ENCODE results near the gene RSRP1.

The RSRP1 gene

DNA sequence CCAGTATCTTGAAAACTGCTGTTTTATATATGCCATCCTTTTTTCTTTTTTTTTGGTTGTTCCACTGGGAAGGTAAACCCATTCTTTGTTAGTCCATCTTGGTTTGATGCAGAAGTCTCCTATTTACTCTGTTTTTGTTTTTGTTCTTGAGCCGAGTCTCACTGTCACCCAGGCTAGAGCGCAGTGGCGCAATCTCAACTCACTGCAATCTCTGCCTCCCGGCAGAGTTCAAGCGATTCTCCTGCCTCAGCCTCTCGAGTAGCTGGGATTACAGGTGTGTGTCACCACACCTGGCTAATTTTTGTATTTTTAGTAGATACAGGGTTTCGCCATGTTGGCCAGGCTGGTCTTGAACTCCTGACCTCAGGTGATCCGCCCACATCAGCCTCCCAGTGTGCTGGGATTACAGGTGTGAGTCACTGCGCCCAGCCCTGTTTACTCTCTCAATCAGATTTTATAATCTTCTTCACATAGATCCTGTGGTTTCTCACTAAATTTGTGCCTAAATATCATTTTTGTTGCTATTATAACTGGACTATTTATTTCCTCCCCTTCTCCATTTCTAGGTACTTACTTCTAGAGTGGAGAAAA lies 27.5 kb downstream of the RSRP1 start:
- in situ Hi-C loops (cut with HindIII; ENCODE audit: low sequenced_read_pairs): loop anchor here (10.0 to 25.0 kb wide), 3 partner anchors 195 to 557 kb away; no protein-coding TSS in a partner anchor

GRCh38 chr1:25217598-25218232 lies 29.5 kb downstream of the RSRP1 start:
- in situ Hi-C loops (cut with HindIII; ENCODE audit: low sequenced_read_pairs): loop anchor here (10.0 to 25.0 kb wide), 3 partner anchors 193 to 555 kb away; no protein-coding TSS in a partner anchor

GRCh38 chr1:25217015-25217414 lies 30.2 kb downstream of the RSRP1 start:
- in situ Hi-C loops (cut with HindIII; ENCODE audit: low sequenced_read_pairs): loop anchor here (10.0 to 25.0 kb wide), 3 partner anchors 192 to 555 kb away; no protein-coding TSS in a partner anchor

DNA sequence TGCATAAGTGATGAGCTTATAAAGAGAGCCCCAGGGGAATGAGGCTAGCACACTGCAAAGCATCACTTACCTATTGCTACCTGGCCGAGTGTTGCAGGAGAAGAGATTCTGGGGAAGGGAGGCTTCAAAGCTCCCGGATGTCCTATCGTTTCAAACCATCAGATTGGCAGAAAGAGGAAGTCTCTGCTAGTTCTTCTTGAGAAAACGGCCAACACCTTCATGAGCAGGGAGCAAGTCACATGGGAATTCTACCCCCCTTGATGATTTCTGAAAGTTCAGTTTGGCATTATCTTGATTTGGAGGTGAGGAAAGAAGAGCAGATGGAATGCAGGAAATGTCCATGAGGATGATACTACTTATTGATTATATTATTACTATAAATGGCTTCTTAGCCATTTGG lies 31.1 kb downstream of the RSRP1 start:
- in situ Hi-C loops (cut with HindIII; ENCODE audit: low sequenced_read_pairs): loop anchor here (10.0 to 25.0 kb wide), 3 partner anchors 191 to 554 kb away; no protein-coding TSS in a partner anchor

DNA sequence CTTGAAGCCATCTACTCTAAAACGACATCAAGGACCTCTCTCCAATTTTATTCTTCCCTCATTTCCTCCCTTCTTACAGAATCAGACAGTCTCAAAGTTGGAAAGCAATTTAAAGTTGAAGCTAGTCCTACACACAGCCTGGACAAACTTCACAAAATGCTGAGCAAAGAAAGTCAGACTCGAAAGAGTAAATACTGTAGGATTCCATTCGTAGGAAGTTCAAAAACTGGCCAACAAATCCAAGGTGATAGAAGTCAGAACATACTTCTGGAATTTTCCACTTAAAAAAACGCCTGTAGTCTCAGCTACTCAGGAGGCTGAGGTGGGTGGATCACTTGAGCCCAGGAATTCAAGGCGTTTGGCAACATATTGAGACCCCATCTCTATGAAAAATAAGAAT lies 34.5 kb downstream of the RSRP1 start:
- in situ Hi-C loops (cut with HindIII; ENCODE audit: low sequenced_read_pairs): loop anchor here (10.0 to 25.0 kb wide), 3 partner anchors 188 to 550 kb away; no protein-coding TSS in a partner anchor

- in situ Hi-C loops (cut with HindIII; ENCODE audit: low sequenced_read_pairs): loop anchor here (10.0 to 25.0 kb wide), 3 partner anchors 186 to 548 kb away; no protein-coding TSS in a partner anchor
Measured at GRCh38 chr1:25210728-25211127, 36.5 kb downstream of the RSRP1 start.

- in situ Hi-C loops (cut with HindIII; ENCODE audit: low sequenced_read_pairs): loop anchor here (25.0 kb wide), 2 partner anchors 297 to 547 kb away; no protein-coding TSS in a partner anchor
Measured at GRCh38 chr1:25209516-25209915, 37.7 kb downstream of the RSRP1 start.

DNA sequence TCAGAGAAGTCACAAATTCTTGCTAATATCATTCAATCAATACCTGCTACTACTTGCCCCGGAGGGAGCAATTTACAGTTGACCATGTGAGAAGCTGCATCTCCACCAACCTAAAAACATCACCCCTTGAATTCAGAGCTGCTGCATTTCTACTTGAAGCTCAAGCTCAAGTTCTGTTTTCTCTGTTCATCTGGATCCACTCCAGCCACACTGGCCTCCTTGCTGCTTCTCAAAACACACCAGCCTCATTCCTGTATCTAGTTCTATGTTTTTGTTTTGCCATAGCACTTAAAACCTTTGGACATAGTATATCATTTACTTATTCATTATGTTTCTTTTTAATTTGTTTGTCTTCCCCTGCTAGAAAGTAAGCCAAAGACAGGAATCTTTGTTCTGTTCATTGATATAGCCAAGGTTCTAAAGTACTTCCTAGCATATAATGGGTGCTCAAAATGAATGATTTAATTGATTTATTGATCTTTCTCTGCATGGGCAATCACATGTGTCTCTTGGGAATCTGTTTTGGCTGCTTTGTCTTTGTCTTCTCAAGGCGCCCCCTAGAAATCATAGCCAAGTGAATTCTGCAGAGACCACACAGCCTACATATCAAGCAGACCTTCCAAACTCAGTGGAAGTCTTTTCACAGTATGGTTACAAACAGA lies 38.6 kb downstream of the RSRP1 start:
- in situ Hi-C loops (cut with HindIII; ENCODE audit: low sequenced_read_pairs): loop anchor here (25.0 kb wide), 2 partner anchors 296 to 546 kb away; no protein-coding TSS in a partner anchor

DNA sequence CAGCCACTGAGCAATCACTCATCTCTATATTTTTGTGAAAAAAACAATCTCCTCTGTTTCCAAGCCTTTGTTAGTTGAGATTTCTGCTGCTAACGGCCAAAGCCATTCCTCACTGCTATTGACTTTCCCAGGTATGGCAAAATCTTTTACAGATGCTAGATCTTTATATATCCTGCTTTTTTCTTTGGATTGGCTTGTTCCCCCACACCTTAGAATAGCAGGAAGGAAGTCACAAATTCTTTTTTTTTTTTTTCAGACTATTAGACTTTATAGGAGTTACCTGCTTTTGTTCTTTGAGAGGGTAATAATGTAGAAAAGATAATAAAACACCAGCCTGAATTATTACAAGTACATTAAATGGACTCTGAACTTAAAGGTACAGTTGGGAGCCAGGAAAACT lies 39.2 kb downstream of the RSRP1 start:
- in situ Hi-C loops (cut with HindIII; ENCODE audit: low sequenced_read_pairs): loop anchor here (25.0 kb wide), 2 partner anchors 296 to 546 kb away; no protein-coding TSS in a partner anchor

- in situ Hi-C loops (cut with HindIII; ENCODE audit: low sequenced_read_pairs): loop anchor here (25.0 kb wide), 2 partner anchors 294 to 544 kb away; no protein-coding TSS in a partner anchor
Measured at GRCh38 chr1:25206201-25206600, 41.1 kb downstream of the RSRP1 start.

DNA sequence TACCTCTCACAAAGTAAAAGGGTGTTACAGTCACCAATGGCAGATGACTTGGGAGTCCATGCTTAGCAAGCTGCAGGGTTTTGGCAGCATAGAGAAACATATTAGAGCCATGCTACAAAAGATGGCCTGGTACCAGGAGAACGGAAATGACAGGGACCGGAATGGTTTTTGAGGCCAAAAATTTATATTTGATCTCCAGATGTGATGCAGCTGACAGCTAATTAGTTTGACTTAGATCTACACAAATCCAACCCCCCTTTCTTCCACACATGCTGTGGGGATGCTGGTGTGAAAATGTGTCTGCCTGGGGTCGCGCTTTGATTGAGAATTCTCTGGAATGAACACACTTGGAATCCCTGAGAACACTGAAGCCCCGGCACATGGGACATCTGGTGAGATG lies 41.5 kb downstream of the RSRP1 start:
- in situ Hi-C loops (cut with HindIII; ENCODE audit: low sequenced_read_pairs): loop anchor here (25.0 kb wide), 2 partner anchors 293 to 543 kb away; no protein-coding TSS in a partner anchor

DNA sequence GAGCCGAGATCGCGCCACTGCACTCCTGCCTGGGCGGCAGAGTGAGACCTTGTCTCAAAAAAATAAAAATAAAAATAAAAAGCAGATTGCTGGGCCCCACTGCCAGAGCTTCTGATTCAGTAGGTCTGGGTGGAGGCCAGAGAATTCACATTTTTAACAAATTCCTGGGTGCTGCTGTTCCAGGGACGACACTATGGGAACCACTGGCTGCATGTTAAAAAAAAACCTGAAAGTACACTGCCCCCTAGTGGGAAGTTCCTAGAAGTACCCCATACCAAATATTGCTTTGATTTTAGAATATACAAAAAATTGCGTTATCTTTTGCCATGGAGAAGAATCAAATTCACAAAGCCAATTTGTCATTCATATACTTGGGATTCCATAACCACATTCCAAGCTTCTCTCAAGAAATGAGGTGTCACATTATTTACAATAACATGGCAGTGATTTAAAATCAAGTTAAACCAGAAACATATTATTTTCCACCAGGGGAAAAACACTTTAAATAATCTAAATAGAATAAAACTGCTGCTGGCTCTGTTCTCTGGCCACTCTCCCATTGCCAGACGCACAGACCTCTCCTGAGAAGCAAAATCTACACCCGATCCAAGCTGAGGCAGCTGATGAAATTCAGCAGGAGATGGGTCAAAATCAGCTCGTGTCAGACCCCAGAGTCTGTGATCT lies 42.3 kb downstream of the RSRP1 start:
- in situ Hi-C loops (cut with HindIII; ENCODE audit: low sequenced_read_pairs): loop anchor here (25.0 kb wide), 2 partner anchors 293 to 543 kb away; no protein-coding TSS in a partner anchor

DNA sequence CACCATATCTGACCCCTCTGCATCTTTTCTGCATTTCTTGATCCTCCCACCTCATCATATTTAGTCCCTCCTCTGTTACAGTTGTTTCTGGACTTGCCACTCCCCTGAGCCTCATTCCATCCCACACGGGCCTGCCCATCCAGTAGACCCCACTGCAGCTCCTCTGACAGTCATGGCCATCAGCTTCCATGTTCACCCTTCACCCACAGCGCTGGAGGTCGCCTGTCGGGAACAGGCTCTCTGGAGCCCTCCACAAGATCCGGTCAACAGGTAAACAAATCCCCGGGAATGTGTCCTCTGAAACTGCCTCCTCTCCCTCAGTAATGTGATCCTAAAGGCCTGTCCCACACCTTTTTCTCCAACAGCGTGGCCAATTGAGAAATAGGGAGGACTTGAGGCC lies 46.2 kb downstream of the RSRP1 start:
- in situ Hi-C loops (cut with HindIII; ENCODE audit: low sequenced_read_pairs): loop anchor here (25.0 kb wide), 2 partner anchors 289 to 539 kb away; no protein-coding TSS in a partner anchor

GRCh38 chr1:25199819-25200620 lies 47.2 kb downstream of the RSRP1 start:
- in situ Hi-C loops (cut with HindIII; ENCODE audit: low sequenced_read_pairs): loop anchor here (25.0 kb wide), 2 partner anchors 288 to 538 kb away; no protein-coding TSS in a partner anchor

GRCh38 chr1:25198663-25199252 lies 48.5 kb downstream of the RSRP1 start:
- in situ Hi-C loops (cut with HindIII; ENCODE audit: low sequenced_read_pairs): no loop called here

DNA sequence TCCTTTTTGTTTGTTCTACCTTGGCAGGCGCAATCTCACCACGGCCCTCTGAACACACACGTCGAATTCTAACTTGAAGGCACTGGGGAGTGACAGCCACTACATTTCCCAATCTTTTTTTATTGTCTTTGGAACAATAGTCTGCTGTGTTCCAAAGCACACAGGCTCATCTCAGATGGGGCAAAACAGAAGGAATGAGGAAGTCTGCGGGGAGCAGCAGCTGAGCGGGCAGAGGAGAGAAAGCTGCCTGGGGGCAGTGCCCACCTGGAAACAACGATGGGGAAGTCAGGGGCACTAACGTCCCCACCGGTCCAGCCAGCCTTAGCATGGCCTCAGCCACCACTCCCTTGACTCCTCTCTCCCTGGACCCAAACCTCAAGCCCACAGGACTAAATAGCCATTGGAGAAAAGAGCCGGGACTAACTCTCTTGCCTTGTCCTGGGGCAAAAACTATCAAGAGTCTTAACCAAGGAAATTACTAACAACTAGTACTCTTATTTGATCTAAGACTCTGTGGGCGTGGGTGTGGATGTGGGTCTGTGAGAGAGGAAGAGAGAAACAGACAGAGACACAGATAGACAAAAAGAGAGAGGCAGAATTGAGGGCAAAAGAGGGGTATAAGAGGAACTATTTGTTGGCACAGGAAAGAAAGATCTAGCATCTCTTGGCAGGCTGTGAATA lies 49.1 kb downstream of the RSRP1 start:
- in situ Hi-C loops (cut with HindIII; ENCODE audit: low sequenced_read_pairs): no loop called here

- in situ Hi-C loops (cut with HindIII; ENCODE audit: low sequenced_read_pairs): no loop called here
Measured at GRCh38 chr1:25197235-25197975, 49.8 kb downstream of the RSRP1 start.

DNA sequence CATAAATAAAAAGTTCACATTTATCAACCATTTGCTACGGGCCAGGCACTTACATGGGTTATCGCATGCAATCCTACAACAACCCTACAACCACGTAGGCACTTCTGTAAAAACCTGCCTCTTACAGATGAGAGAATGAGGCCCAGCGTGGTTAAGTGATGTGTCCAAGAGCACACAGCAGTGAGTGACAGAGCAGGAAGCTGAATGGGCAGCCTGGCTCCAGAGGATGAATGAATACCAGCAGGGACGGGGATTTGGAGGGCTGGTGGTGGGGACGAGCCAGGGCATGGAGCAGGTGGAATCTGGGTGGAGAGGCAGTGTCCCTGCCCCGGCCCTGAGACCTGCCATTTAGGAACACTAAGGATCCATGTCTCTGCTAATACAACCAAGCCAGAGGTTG lies 50.4 kb downstream of the RSRP1 start:
- in situ Hi-C loops (cut with HindIII; ENCODE audit: low sequenced_read_pairs): no loop called here
